ENCODE measurements around the gene RGS16. TPM values are rescaled to one million over a fixed set of nuclear protein-coding genes. Genes with fewer than 3 reads are reported as not detected.

The RGS16 gene
- total RNA-seq, 2 experiments from 2014 or later, result 20.1 to 29.5 TPM

- Histone ChIP-seq H3K36me3 (ENCODE audit: insufficient read depth, low read length) (no peaks in the 10 kb centered on the region), H3K9me2 (ENCODE audit: insufficient read depth, low read length) (no peaks in the 10 kb centered on the region), H4K20me1 (ENCODE audit: insufficient read depth, low read length) (no peaks in the 10 kb centered on the region), H3K27ac (ENCODE audit: low read depth, low read length, poor library complexity, severe bottlenecking) (peak within 1 kb of the TSS; percentile 34), H3K4me3 (ENCODE audit: low read depth, low read length, poor library complexity, severe bottlenecking) (peak within 1 kb of the TSS; percentile 71), H2AFZ (ENCODE audit: low read length) (peak within 1 kb of the TSS; percentile 88), H3K79me2 (ENCODE audit: insufficient read depth, low read depth, low read length) (no peaks in the 10 kb centered on the region), H3K9me3 (ENCODE audit: low read length) (no peaks in the 10 kb centered on the region), H3K4me1 (ENCODE audit: insufficient read depth, low read length, poor library complexity, severe bottlenecking) (peaks cover 15% of the 10 kb centered on the region), H3K4me2 (ENCODE audit: low read length) (peak within 1 kb of the TSS; percentile 76)
- DNase-seq (ENCODE audit: low spot score), result peak; percentile 57
- intact Hi-C loops (cut with micrococcal nuclease; ENCODE audit: unreplicated experiment), result no loop called here
- CTCF ChIA-PET (ENCODE audit: unreplicated experiment), result interaction anchor here (0.6 to 4.1 kb wide), 6 partner anchors 10 to 200 kb away, joined by 3 to 26 read pairs (median 4); no protein-coding TSS in a partner anchor
- POLR2A ChIA-PET, result interaction anchor here (0.5 to 2.6 kb wide), 20 partner anchors 9 to 241 kb away, joined by 3 to 10 read pairs (median 3); partner anchors contain the start of gene NPL
- TF ChIP-seq EZH2phosphoT487 (IDR thresholded peaks at IDR 0.05; ENCODE audit: borderline replicate concordance, low read depth, low read length) (no peak), CTCF (conservative IDR thresholded peaks at IDR 0.05; ENCODE audit: low read length) (no peak)
- no TSS peak for BruUV-seq (replicated peaks)
Observed at GRCh38 chr1:182588500-182589396, 15.4 kb downstream of the RGS16 start, which contains the start of gene RNASEL. RNASEL (minus strand) TSS chr1:182589256; CDS start chr1:182586806, 2,450 bp downstream.

GRCh38 chr1:182587666-182588499, 16.3 kb downstream of the RGS16 start:
- H2AFZ ChIP-seq (ENCODE audit: low read length), result peak overlapping the region; percentile 88; the same call in 1 of the 2 replicates
- H3K9me3 ChIP-seq (ENCODE audit: low read length), result no peaks in the 10 kb centered on the region
- peak overlapping the region; percentile 76 for H3K4me2 ChIP-seq (ENCODE audit: low read length)
- H3K4me3 ChIP-seq (ENCODE audit: low read depth, low read length, poor library complexity, severe bottlenecking), result peak overlapping the region; percentile 71
- no peaks in the 10 kb centered on the region for H3K9me2 ChIP-seq (ENCODE audit: insufficient read depth, low read length)
- no TSS peak for BruUV-seq (replicated peaks)
- H4K20me1 ChIP-seq (ENCODE audit: insufficient read depth, low read length), result no peaks in the 10 kb centered on the region
- no peaks in the 10 kb centered on the region for H3K36me3 ChIP-seq (ENCODE audit: insufficient read depth, low read length)
- peak overlapping the region; percentile 34 for H3K27ac ChIP-seq (ENCODE audit: low read depth, low read length, poor library complexity, severe bottlenecking)
- no peaks in the 10 kb centered on the region for H3K79me2 ChIP-seq (ENCODE audit: insufficient read depth, low read depth, low read length)
- DNase-seq (ENCODE audit: low spot score), result no peak
- TF ChIP-seq EZH2phosphoT487 (IDR thresholded peaks at IDR 0.05; ENCODE audit: borderline replicate concordance, low read depth, low read length), result no peak
- no peak for TF ChIP-seq CTCF (conservative IDR thresholded peaks at IDR 0.05; ENCODE audit: low read length)
- ChIA-PET POLR2A (interaction anchor here (0.6 to 2.6 kb wide), 17 partner anchors 10 to 242 kb away, joined by 3 to 10 read pairs (median 3); partner anchors contain the start of gene NPL), CTCF (ENCODE audit: unreplicated experiment) (interaction anchor here (1.0 to 4.1 kb wide), 4 partner anchors 11 to 201 kb away, joined by 3 to 26 read pairs (median 4); no protein-coding TSS in a partner anchor)
- peaks cover 15% of the 10 kb centered on the region for H3K4me1 ChIP-seq (ENCODE audit: insufficient read depth, low read length, poor library complexity, severe bottlenecking)
- intact Hi-C loops (cut with micrococcal nuclease; ENCODE audit: unreplicated experiment), result no loop called here

All from OCI-LY7 (cell line).